Epithelial cell of proximal tubule (primary cell): ENCODE measurements around the gene SLC49A3. TPM values are rescaled to one million over a fixed set of nuclear protein-coding genes. Genes with fewer than 3 reads are reported as not detected.

Experiments used
- DNase-seq: peaks from one replicate; pipeline ENCODE4 v3.0.0-alpha.2; 2011; ENCODE audit warnings: low read depth
- H3K4me3 ChIP-seq: 2 replicates; pipeline ENCODE4 v1.5.1; 2011; ENCODE audit warnings: low read depth, mild to moderate bottlenecking, low read length
- CTCF ChIP-seq: conservative IDR thresholded peaks from 2 replicates; pipeline ENCODE4 v1.5.1; 2012; ENCODE audit warnings: low read depth, mild to moderate bottlenecking, low read length
- total RNA-seq: library from RNA; depleted of rRNA; stranded (reverse); fragments of >200 nt; gene quantifications from 2 replicates; pipeline ENCODE4 v1.2.3, GENCODE V29; 2015

SLC49A3 gene
- total RNA-seq, 1 donor from 2014 or later = 4.1 TPM

DNA sequence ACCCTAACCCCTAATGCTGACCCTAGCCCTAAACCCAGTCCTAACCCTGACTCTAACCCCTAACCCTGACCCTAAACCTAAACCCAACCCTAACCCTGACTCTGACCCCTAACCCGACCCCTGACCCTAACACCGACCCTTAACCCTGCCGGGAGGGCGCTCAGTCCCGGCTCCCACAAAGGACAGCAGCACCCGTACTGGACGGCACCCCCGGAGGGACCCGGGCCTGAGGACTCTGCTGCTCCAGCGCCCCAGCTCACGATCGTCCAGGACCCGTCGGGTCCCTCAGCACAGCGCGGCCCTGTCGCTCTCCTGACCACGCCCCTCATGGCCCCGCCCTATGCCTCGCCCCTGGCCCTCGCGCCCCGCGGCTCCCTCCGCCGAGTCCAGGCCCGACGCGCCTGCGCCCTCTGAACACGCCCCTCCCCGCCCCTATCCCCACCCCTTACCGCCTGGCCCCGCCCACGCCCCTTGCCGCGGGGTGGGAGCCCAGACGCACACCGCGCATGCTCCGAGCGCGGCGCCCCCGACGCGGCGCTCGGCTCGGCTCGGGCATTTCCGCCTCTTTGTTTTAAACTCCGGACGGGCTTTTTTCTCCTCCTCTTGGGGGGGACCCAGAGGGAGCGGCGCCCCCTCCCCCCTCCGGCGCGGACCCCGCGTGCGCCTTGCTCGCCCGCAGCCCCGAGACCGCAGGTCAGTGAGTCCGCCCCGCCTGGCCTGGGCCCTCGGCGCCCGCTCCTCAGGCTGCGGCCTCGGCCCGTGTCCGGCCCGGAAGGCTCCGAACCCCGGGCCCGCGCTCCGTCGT, 16.5 kb upstream of the SLC49A3 start, which contains the start of gene PCGF3:
Gene PCGF3 (plus strand): TSS at position 555 of the 805 bp plus-strand sequence. CDS start 27,849 bp downstream, outside the sequence.
- no peak for TF ChIP-seq CTCF
- DNase-seq = no peak
- peak within 1 kb of the TSS; percentile 97 for H3K4me3 ChIP-seq

DNA sequence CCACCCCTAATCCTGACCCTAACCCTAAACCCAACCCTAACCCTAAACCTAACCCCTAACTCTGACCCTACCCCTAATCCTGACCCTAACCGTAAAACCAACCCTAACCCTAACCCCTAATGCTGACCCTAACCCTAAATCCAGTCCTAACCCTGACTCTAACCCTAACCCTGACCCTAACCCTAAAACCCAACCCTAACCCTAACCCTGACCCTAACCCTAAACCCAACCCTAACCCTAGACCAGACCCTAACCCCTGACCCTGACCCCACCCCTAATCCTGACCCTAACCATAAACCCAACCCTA, 16.0 kb upstream of the SLC49A3 start:
- no peak for TF ChIP-seq CTCF
- H3K4me3 ChIP-seq = peak overlapping the region; percentile 97
- no peak for DNase-seq

DNA sequence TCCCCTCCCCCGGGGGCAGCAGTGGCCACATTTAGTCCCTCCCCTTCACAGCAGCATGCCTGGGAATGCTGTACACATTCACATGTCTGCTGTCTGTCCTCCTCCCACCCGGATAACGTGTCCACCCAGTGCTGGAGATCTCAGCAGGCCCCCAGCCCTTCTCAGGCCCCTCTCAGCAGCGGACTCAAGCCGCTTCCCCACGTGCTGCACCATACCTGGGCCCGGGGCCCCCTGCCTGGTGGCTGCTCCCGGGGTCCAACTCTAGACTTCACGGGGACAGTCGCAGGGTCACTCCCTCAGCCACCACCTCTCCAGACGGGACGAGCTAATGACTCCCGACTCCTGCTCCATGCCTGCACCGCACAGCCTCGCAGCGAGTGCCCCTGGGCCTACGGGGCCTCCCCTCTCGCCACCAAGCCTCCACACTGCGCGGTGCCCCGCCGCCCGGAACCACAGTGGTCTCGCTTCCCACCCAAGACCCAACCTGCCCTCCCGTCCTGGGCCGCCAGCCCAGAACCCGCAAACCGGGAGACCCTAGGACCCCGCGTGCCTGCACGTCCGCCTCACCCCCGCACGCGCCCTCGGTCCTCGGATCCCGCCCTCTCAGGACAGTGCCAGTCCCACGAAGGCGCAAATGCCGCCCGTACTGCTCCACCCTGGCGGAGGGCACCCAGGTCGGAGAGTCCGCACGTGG, 15.4 kb upstream of the SLC49A3 start:
- DNase-seq = no peak
- H3K4me3 ChIP-seq = no peak overlapping the region
- no peak for TF ChIP-seq CTCF

- no peak for TF ChIP-seq CTCF
- no peak for DNase-seq
- H3K4me3 ChIP-seq = no peak overlapping the region
Measured at GRCh38 chr4:703336-704197, 14.6 kb upstream of the SLC49A3 start.

DNA sequence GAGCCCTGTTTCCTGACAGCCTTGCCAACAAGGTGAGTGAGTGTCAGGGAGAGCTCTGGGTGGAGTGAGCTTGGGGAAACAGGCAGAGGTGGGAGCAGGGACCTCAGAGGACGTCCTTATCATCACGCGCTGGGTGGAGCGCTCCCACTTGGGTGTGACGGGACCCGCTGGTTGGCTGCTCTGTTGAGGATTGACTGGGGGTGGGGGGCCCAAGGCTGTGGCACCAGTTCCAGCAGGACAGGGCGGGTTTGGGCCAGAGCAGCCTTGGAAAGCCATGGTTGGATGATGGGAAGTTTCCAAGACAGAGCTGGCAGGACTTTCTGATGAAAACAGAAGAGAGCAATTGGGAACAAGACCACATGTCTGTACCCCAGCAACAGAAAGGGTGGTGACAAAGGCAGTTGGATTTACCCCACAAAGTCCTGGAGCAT, 13.7 kb upstream of the SLC49A3 start:
- DNase-seq = no peak
- no peak overlapping the region for H3K4me3 ChIP-seq
- TF ChIP-seq CTCF = no peak

DNA sequence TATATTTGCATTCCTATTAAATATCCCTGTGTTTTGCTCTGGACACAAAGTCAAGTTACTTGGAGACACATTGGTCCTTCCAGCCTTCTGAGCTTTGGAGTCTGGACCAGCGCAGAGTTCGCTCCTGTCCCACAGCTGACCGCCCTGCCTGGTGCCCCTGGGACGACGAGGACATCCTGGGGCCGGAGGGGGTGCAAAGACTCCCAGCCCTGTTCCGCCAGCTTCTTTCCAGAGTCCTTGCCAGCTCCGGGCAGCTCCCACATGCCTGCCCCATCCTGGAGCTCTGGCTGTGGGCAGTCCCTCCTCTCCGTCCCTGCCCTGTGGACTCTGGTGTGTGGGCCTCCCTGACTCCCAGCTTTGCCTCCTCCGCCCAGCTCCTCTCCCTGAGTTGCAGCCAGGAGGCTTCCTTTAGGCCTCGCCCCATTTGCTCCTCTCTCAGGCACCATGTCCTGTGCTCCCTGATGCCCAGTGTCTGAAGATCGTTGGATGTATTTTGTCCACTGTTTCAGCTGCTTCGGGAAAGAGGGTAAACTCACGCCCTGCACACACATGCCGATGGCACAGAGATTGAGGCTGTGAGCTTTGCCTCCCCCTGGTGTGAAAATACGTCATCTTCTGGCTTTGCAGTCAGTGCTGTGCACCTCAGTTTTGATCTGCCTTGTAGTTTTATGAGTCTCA, 11.8 kb upstream of the SLC49A3 start:
- no peak for DNase-seq
- no peak overlapping the region for H3K4me3 ChIP-seq
- peak; percentile 9 for TF ChIP-seq CTCF
